AG10803 (cell line): Measurements from ENCODE around the gene TGM1.

Experiments used
- DNase-seq: peaks from one replicate; pipeline ENCODE4 v3.0.0; 2010; ENCODE audit warnings: low read depth
- H3K4me3 ChIP-seq: 2 replicates; pipeline ENCODE4 v1.5.1; 2011; ENCODE audit warnings: mild to moderate bottlenecking, low read length, control low read depth
- TF ChIP-seq, protein P1 (sequence below): conservative IDR thresholded peaks from 2 replicates; pipeline ENCODE4 v1.5.1; 2011; ENCODE audit warnings: mild to moderate bottlenecking, low read length, control low read depth, inconsistent platforms

TGM1 gene

DNA sequence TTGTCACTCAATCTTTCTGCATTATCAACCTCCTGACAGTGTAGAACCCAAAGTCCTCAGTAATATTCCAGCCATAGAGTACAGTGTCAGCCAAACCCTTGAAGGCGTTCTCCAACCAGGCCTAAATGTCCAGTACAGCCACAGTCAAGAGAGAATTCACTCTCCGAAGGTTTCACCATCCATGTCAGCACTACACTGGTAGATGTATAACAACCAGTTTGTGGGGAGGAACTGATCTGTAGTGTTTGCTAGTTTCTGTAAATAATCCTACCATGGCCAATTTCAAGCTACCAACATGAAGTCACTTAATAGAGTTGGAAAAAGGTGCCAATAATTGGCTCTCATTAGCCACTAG, 46.7 kb downstream of the TGM1 start:
- TF ChIP-seq, protein P1, sequence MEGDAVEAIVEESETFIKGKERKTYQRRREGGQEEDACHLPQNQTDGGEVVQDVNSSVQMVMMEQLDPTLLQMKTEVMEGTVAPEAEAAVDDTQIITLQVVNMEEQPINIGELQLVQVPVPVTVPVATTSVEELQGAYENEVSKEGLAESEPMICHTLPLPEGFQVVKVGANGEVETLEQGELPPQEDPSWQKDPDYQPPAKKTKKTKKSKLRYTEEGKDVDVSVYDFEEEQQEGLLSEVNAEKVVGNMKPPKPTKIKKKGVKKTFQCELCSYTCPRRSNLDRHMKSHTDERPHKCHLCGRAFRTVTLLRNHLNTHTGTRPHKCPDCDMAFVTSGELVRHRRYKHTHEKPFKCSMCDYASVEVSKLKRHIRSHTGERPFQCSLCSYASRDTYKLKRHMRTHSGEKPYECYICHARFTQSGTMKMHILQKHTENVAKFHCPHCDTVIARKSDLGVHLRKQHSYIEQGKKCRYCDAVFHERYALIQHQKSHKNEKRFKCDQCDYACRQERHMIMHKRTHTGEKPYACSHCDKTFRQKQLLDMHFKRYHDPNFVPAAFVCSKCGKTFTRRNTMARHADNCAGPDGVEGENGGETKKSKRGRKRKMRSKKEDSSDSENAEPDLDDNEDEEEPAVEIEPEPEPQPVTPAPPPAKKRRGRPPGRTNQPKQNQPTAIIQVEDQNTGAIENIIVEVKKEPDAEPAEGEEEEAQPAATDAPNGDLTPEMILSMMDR = no peak
- no peak for DNase-seq
- peak overlapping the region; percentile 94 for H3K4me3 ChIP-seq

DNA sequence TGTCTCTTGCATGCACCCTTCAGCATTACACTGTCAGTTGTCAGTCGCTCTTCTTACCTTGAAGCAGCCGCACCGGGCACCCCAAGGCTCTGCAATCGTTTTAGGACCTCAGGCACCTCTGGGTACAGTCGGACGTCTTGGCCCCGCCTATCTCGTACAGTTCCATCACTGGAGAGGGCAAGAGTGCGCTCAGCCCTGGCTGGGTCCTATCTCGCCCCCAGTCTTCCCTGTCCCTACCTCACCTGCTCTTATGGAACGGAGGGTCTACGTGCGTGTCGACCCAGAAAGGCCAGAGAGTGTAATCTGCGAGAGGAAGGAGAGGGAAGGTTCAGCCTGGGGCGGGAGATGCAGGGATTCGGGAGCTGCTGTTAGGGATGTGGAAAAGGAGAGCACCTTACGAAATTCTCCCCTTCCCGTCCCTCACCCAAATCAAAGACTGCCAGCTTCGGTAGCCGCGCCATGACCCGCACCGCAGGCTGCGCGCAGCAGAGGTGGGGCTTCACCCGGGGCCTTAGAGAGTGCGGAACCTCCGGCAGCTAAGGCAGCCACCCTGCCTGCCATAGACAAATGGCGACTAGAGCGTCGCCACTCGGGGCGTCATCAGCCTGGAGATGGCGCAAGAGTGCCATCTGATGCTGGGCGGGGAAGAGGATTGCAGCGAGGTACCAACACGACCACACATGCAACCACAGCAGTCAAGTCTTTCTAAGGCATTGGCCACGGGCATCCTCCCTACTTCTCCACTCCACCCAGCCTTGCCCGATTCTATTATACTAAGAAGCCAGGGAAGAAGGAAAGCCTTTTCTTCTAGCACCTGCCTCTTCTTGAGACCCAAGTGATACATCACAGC, 47.3 kb downstream of the TGM1 start, which contains the start of gene MDP1:
TSS of gene MDP1 (minus strand) at position 572 of the 850 bp plus-strand sequence. CDS start at position 461, 111 bp downstream.
- peak within 1 kb of the TSS; percentile 94 for H3K4me3 ChIP-seq
- TF ChIP-seq, protein P1 = peak; percentile 54
- peak; percentile 86 for DNase-seq

DNA sequence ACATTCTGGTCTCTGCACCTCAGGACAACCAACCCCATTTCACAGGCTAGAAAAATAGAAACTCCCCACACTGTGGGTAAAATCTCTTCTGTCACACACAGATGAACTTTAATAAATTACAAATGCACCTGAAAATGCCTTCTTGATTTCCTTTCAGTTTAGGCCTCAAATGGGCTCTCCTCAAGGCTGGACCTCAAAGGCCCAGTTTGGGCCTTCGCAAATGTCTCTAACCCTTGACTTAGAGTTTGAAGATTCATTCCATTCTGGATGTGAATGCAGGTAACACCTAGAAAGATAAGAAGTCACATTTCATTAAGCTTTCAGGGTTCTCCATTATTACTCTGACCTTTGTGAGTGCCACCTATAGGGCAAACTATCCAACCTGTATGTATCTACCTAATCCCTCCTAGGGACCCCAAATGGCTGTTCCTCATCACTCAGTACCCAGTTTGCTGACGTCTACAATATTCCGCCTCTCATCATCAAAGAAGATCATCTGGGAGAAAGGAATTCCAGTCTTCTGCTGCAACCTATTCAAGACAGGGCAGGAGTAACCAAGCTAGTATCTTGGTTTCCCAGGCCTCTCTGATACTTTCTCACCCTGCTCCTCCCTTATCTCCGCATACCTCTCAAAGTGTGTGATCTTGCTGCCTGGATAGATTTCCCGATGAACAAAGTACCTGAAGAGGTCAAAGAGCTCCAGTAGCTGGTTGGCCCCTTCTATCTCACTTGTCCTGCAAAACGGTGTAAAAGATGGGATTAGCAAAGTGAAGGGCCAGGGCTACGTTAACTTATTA, 48.9 kb downstream of the TGM1 start:
- TF ChIP-seq, protein P1 = no peak
- H3K4me3 ChIP-seq = peak overlapping the region; percentile 88
- no peak for DNase-seq

DNA sequence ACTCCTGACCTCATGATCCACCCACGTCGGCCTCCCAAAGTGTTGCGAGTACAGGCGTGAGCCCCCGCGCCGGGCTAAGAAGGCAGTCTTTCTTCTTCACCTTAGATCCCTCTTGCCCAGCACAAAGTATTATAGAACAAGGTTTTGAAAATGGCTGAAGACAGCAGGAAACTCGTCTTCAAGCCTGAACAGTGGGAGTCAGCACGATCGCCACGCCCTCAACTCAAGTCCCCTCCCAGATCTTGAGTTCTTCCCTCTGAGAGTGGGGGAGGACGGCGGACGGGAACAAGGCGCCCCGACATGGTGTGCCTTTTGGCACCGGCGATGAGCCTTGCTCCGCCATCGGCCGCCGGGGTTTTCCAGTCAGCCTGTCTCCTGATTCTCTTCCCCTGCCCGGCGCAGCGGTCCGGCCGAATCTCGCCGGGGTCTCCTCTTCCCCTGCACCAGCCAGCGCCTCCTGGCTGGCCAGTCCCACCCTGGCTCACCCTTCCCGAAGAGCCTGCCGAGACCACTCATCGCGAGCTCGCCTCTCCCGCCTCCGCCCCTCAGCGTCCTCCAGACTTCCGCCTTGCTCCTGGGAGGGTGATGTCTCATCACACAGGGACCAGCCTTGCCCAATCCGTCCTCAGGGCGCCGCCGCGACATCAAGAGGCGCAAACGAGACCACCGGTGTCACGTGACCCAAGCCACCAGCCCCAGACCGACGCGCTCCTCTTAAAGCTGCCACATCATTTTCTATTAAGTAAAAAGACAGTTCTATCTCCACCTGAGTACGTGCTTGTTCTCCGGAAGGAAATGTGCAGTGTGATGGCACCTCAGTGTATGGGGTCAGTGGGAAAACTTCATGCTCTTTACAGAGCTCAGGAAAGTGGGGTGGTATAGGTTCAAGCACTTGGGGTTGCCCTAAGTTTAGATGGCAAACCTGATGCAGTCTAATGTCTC, 49.8 kb downstream of the TGM1 start, which contains the start of gene CHMP4A:
TSS of gene CHMP4A (minus strand) at position 565 of the 942 bp plus-strand sequence. CDS start at position 516, 49 bp downstream.
- H3K4me3 ChIP-seq = peak within 1 kb of the TSS; percentile 88
- peak; percentile 98 for DNase-seq
- TF ChIP-seq, protein P1 = peak; percentile 19; the same call in 1 of the 2 replicates

DNA sequence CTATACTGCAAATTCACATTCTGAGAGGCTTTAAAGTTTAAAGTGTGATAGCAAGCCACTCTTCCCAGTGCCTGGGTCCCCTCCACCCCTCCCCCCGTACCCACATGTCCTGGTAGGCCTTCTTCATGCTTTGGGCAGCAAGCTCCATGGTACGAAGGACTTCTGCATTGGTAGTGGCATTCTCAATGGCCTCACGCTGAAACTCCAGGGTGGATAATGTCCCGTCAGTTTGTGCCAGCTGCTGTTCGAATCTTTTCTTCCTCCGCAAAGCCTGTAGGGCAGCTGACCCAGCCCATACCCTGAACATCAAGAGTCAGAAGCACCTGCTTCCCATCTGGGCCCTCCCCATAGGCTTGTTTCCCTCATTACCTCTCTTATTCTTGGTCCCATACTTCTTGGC, 51.7 kb downstream of the TGM1 start:
- no peak overlapping the region for H3K4me3 ChIP-seq
- no peak for DNase-seq
- TF ChIP-seq, protein P1 = no peak

DNA sequence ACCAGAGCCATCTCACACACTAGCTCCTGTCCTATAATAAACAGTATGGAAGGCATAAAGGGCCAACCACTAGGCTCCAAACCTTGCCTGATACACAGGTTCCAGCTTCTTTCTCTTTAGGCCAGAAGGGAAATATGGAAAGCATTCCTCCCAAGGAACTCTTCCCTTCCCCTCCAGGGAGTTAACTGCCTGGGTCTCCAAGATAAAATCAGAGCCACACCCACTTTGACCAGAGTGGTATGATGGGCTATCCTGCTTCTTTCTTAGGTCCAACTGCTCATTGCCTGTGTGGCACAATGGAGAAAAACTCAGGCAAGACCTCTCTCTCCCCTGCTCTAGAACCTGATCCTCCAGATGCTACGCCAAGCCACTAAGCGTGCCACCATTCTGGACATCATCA, 55.4 kb downstream of the TGM1 start:
- H3K4me3 ChIP-seq = no peak overlapping the region
- no peak for DNase-seq
- TF ChIP-seq, protein P1 = no peak
